Fibroblast of villous mesenchyme (primary cell): ENCODE results near the gene DHRSX. TPM values are rescaled to one million over a fixed set of nuclear protein-coding genes. Genes with fewer than 3 reads are reported as not detected.
A peak's percentile ranks its signal among the peaks of the same experiment; 100 is the strongest.
"Not testable (repeated sequence)": the region's sequence is repeated elsewhere in the genome, so short reads cannot be mapped to it uniquely, and the experiment has no call there.

Source experiments
- DNase-seq: peaks from one replicate; pipeline ENCODE4 v3.0.0-alpha.2; 2010; ENCODE audit warnings: low read depth
- H3K4me3 ChIP-seq: 2 replicates; pipeline ENCODE4 v1.5.1; 2011; ENCODE audit warnings: low read depth, mild to moderate bottlenecking, low read length
- total RNA-seq: library from RNA; depleted of rRNA; stranded (reverse); fragments of >200 nt; gene quantifications from 2 replicates; pipeline ENCODE4 v1.2.3, GENCODE V29; 2012
- TF ChIP-seq, protein P1 (sequence below): IDR thresholded peaks from 2 replicates; pipeline ENCODE4 v1.5.1; 2012; ENCODE audit warnings: low read depth, mild to moderate bottlenecking, low read length; ENCODE audit not compliant: insufficient read depth

The DHRSX gene
- total RNA-seq, 1 donor: 24.6 TPM

DNA sequence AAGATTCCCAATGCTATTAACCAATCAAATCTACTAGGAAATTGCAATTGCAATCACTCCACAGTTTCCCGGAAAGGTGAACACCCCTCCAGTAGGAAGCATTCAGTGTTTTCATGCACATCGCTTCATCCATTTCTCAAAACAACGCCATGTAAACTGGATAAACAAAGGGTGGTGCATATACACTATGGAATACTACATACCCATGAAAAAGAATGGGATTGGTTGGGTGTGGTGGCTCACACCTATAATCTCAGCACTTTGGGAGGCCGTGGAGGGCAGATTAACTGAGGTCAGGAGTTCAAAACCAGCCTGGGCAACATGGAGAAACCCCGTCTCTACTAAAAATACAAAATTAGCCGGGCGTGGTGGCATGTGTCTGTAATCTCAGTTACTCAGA, 29.1 kb downstream of the DHRSX start:
- no peak for DNase-seq
- TF ChIP-seq, protein P1, sequence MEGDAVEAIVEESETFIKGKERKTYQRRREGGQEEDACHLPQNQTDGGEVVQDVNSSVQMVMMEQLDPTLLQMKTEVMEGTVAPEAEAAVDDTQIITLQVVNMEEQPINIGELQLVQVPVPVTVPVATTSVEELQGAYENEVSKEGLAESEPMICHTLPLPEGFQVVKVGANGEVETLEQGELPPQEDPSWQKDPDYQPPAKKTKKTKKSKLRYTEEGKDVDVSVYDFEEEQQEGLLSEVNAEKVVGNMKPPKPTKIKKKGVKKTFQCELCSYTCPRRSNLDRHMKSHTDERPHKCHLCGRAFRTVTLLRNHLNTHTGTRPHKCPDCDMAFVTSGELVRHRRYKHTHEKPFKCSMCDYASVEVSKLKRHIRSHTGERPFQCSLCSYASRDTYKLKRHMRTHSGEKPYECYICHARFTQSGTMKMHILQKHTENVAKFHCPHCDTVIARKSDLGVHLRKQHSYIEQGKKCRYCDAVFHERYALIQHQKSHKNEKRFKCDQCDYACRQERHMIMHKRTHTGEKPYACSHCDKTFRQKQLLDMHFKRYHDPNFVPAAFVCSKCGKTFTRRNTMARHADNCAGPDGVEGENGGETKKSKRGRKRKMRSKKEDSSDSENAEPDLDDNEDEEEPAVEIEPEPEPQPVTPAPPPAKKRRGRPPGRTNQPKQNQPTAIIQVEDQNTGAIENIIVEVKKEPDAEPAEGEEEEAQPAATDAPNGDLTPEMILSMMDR: no peak

DNA sequence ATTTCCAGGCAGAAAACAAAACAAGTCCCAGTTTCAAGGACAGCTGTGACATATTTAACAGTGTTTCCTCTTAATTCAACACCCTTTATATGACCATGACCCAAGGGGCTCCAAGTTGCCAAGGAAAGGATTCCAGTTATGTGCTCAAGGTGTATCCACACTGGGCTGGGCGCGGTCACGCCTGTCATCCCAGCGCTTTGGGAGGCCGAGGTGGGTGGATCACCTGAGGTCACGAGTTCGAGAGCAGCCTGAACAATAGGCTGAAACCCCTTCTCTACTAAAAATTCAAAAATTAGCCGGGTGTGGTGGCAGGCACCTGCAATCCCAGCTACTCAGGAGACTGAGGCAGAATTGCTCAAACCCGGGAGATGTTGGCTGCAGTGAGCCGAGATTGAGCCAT, 29.6 kb downstream of the DHRSX start:
- not testable (repeated sequence) for H3K4me3 ChIP-seq, DNase-seq

More for the DNA sequence above, 29.1 kb downstream of the DHRSX start:
- H3K4me3 ChIP-seq: no peak overlapping the region

DNA sequence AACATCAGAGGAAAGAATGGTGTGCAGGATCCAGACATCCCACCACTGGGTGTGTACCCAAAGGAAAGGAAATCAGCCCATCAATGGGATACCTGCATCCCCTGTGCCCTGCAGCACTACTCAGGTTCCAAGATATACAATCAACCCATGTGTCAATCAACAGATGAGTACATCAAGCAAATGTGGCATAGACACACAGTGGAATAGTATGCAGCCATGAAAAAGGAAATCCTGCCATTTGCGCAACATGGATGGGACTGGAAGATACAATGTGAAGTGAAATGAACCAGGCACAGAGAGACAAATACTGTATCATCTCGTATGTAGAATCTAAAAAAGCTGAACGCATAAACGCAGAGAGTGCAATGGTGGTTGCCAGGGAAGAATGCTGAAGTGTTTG, 30.9 kb downstream of the DHRSX start:
- not testable (repeated sequence) for DNase-seq

DNA sequence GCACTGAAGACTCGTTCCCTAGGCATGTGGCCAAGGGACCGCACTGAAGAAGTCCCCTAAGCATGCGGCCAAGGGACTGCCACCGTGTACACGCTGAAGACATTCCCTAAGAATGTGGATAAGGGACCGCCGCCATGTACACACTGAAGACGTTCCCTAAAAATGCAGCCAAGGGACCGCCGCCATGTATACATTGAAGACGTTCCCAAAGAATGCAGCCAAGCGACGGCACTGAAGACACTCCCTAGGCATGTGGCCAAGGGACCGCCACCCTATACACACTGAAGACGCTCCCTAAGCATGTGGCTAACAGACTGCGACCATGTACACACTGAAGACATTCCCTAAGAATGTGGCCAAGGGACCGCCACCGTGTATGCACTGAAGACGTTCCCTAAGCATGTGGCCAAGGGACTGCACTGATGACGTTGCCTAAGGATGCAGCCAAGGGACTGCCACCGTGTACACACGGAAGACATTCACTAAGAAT, 31.5 kb downstream of the DHRSX start:
- H3K4me3 ChIP-seq: no peak overlapping the region
- TF ChIP-seq, protein P1: no peak
- DNase-seq: no peak

More for the DNA sequence above, 30.9 kb downstream of the DHRSX start:
- H3K4me3 ChIP-seq: not testable (repeated sequence)

DNA sequence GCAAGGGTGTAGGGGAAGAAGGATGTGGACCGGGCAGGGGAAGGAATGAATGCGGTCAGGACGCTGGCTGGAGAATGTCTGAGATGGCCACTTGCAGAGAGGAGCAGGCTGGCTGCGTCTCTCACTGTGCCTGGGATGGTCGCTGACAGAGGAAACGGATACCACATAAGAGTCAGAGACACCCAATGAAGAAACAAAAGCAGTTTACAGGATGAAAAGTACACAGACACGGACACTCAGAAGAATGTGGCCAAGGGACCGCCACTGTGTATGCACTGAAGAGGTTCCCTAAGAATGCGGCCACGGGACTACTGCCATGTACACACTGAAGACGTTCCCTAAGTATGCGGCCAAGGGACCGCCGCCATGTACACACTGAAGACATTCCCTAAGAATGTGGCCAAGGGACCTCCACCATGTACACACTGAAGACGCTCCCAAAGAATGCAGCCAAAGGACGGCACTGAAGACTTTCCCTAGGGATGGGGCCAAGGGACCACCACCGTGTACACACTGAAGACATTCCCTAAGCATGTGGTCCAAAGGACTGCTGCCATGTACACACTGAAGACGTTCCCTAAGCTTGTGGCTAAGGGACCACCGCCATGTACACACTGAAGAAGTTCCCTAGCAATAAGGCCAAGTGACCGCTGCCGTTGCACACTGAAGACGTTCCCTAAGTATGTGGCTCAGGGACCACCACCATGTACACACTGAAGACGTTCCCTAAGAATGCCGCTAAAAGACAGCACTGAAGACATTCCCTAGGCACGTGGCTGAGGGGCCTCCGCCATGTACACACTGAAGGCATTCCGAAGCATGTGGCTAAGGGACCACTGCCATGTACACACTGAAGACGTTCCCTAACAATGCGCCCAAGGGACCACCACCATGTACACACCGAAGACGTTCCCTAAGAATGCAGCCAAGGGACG, 32.2 kb downstream of the DHRSX start:
- DNase-seq: no peak
- no peak overlapping the region for H3K4me3 ChIP-seq
- TF ChIP-seq, protein P1: no peak

DNA sequence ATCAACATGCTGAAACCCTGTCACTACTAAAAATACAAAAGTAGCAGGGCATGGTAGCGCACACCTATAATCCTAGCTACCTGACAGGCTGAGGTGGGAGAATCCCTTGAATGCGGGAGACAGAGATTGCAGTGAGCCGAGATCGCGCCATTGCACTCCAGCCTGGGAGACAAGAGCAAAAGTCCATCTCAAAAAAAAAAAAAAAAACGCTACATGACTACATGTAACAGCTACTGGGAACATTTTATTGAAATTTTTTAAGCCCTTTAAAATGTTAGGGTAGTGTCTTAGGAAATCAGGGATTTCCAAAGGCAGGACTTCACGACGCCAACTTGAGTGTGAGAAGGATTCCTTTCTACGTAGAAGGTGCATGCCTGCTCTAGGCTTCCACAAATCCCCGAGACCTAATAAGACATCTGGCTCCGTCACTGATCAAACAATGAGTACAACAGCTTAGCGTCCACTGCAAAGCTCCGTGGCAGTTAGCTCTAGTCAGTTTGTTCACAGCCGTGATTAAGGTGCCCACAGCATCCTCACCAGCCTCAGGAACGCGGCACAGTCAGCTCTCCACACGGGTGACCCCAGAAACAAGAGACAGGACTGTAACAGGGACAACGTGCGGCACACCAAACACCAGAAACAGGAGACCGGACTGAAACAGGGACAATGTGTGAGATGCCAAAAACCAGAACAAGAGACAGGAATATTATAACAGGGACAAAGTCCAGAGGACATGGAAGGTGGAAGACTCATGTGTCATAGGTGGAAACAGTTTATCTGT, 33.7 kb downstream of the DHRSX start:
- no peak overlapping the region for H3K4me3 ChIP-seq
- DNase-seq: no peak
- TF ChIP-seq, protein P1: no peak

DNA sequence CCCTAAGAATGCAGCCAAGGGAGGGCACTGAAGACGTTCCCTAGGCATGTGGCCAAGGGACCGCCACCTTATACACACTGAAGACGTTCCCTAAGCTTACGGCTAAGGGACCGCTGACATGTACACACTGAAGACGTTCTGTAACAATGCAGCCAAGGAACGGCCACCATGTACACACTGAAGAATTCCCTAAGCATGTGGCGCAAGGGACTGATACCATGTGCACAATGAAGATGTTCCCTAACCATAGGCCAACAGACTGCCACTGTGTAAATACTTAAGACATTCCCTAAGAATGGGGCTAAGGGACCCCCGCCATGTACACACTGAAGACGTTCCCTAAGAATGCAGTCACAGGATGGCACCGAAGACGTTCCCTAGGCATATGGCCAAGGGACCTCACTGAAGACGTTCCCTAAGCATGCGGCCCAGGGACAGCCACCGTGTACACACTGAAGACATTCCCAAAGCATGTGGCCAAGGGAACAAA, 36.1 kb downstream of the DHRSX start:
- no peak overlapping the region for H3K4me3 ChIP-seq
- peak; percentile 10 for DNase-seq
- TF ChIP-seq, protein P1: no peak
